ENCODE data around the gene ACOX3. TPM values are rescaled to one million over a fixed set of nuclear protein-coding genes. Genes with fewer than 3 reads are reported as not detected.

ACOX3 gene
- polyA plus RNA-seq, 3 donors, result 3.8 to 16.8 (median 13.3) TPM

DNA sequence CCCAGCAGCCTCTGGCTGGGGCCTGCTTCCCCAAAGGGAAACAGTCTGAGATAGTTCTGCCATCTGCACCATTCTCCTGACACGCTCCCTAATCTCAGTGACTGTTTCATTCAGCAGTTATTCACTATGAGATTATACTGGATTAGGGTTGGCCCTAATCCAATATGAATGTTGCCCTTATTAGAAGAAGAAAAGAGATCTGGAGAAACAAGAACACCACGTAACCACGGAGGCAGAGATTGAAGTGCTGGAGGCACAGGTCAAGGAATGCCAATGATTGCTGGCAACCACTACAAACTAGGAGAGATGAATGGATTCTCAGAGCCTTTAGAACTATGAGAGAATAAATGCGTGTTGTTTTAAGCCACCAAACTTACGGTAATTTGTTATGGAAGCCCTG lies 7.4 kb downstream of the ACOX3 start:
- H2AFZ ChIP-seq (ENCODE audit: insufficient read depth, low read depth, low read length, poor library complexity, severe bottlenecking), result no peak overlapping the region
- no peak for DNase-seq
- WGBS (ENCODE audit: insufficient coverage), result 100% methylated on average over 2 of the region's 5 CpGs
- Mint-ChIP-seq H3K4me1 (peaks cover 14% of the 10 kb centered on the region), H3K9me3 (peaks cover 4 to 9% (median 6%) of the 10 kb centered on the region in 7 donors), H3K27me3 (ENCODE audit: low read depth in 3 of 3) (peaks cover 0 to 2% (median 0%) of the 10 kb centered on the region in 3 donors), H3K4me3 (no peak overlapping the region), H3K36me3 (peaks cover 0 to 15% of the 10 kb centered on the region in 2 donors), H3K27ac (no peak overlapping the region)
- no peak overlapping the region for H3K9ac ChIP-seq (ENCODE audit: insufficient read depth, low read length, poor library complexity, severe bottlenecking)
- H3K4me2 ChIP-seq (replicated peaks; ENCODE audit: extremely low read depth, low read length, poor library complexity, severe bottlenecking), result no peak overlapping the region
- no peaks in the 10 kb centered on the region for H3K9me3 ChIP-seq (replicated peaks in 1 of 2; ENCODE audit: control insufficient read depth in 1 of 2, insufficient read depth in 1 of 2, low read length in 2 of 2)
- TF ChIP-seq, protein P1, sequence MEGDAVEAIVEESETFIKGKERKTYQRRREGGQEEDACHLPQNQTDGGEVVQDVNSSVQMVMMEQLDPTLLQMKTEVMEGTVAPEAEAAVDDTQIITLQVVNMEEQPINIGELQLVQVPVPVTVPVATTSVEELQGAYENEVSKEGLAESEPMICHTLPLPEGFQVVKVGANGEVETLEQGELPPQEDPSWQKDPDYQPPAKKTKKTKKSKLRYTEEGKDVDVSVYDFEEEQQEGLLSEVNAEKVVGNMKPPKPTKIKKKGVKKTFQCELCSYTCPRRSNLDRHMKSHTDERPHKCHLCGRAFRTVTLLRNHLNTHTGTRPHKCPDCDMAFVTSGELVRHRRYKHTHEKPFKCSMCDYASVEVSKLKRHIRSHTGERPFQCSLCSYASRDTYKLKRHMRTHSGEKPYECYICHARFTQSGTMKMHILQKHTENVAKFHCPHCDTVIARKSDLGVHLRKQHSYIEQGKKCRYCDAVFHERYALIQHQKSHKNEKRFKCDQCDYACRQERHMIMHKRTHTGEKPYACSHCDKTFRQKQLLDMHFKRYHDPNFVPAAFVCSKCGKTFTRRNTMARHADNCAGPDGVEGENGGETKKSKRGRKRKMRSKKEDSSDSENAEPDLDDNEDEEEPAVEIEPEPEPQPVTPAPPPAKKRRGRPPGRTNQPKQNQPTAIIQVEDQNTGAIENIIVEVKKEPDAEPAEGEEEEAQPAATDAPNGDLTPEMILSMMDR (IDR thresholded peaks at IDR 0.05), result no peak
- intact Hi-C loops (cut with micrococcal nuclease), result no loop called here
- H3K27ac ChIP-seq (ENCODE audit: low read depth in 1 of 2, low read length in 2 of 2), result no peak overlapping the region
- no peaks in the 10 kb centered on the region for H4K20me1 ChIP-seq (ENCODE audit: insufficient read depth, low read length)
- H3K27me3 ChIP-seq (ENCODE audit: control insufficient read depth in 2 of 2, insufficient read depth in 2 of 2, low read length in 2 of 2), result no peaks in the 10 kb centered on the region
- H3K4me3 ChIP-seq (replicated peaks in 1 of 3; ENCODE audit: low read depth in 2 of 3, low read length in 3 of 3), result no peak overlapping the region
- H3K4me1 ChIP-seq (ENCODE audit: control insufficient read depth in 1 of 2, insufficient read depth in 2 of 2, low read length in 2 of 2), result peaks cover 12 to 18% of the 10 kb centered on the region in 2 donors
- peaks cover 7% of the 10 kb centered on the region for H3K79me2 ChIP-seq (ENCODE audit: insufficient read depth, low read length)
- H3K36me3 ChIP-seq (replicated peaks in 1 of 2; ENCODE audit: control insufficient read depth in 1 of 2, insufficient read depth in 2 of 2, low read length in 2 of 2), result peaks cover 0 to 2% of the 10 kb centered on the region in 2 donors

DNA sequence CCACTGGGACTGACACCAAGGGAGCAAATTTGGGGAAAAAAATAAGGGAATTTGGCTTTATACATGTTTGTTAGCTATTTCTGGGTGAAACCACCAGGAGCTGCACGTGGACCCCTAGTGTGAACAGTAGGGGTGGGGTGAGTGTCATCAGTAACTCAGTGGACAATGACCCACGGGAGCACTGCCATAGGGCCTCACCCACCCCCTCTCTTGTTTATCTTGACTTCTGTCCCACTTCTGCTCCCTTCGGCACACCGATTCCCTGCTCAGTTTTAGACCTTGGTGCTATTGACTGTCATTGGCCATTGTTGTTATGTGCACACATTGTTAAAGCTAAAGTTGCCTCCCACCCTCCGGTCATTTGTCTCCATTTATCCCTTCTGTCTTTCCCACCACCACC lies 9.0 kb downstream of the ACOX3 start:
- H3K9ac ChIP-seq (ENCODE audit: insufficient read depth, low read length, poor library complexity, severe bottlenecking), result no peak overlapping the region
- Mint-ChIP-seq H3K4me1 (peaks cover 28% of the 10 kb centered on the region), H3K4me3 (no peak overlapping the region), H3K27me3 (ENCODE audit: low read depth in 3 of 3) (no peaks in the 10 kb centered on the region), H3K9me3 (peaks cover 0 to 1% (median 0%) of the 10 kb centered on the region in 7 donors), H3K27ac (no peak overlapping the region), H3K36me3 (peaks cover 0 to 12% of the 10 kb centered on the region in 2 donors)
- H3K9me3 ChIP-seq (replicated peaks in 1 of 2; ENCODE audit: control insufficient read depth in 1 of 2, insufficient read depth in 1 of 2, low read length in 2 of 2), result no peaks in the 10 kb centered on the region
- H2AFZ ChIP-seq (ENCODE audit: insufficient read depth, low read depth, low read length, poor library complexity, severe bottlenecking), result no peak overlapping the region
- intact Hi-C loops (cut with micrococcal nuclease), result no loop called here
- TF ChIP-seq, protein P1 (IDR thresholded peaks at IDR 0.05), result no peak
- H3K4me1 ChIP-seq (ENCODE audit: control insufficient read depth in 1 of 2, insufficient read depth in 2 of 2, low read length in 2 of 2), result peaks cover 19 to 29% of the 10 kb centered on the region in 2 donors
- no peaks in the 10 kb centered on the region for H3K27me3 ChIP-seq (ENCODE audit: control insufficient read depth in 2 of 2, insufficient read depth in 2 of 2, low read length in 2 of 2)
- peaks cover 12% of the 10 kb centered on the region for H3K79me2 ChIP-seq (ENCODE audit: insufficient read depth, low read length)
- WGBS (ENCODE audit: insufficient coverage), result 100% methylated on average over 2 of the region's 5 CpGs
- no peak overlapping the region for H3K4me2 ChIP-seq (replicated peaks; ENCODE audit: extremely low read depth, low read length, poor library complexity, severe bottlenecking)
- H3K36me3 ChIP-seq (replicated peaks in 1 of 2; ENCODE audit: control insufficient read depth in 1 of 2, insufficient read depth in 2 of 2, low read length in 2 of 2), result peaks cover 0 to 2% of the 10 kb centered on the region in 2 donors
- no peak overlapping the region for H3K4me3 ChIP-seq (replicated peaks in 1 of 3; ENCODE audit: low read depth in 2 of 3, low read length in 3 of 3)
- no peak overlapping the region for H3K27ac ChIP-seq (ENCODE audit: low read depth in 1 of 2, low read length in 2 of 2)
- no peaks in the 10 kb centered on the region for H4K20me1 ChIP-seq (ENCODE audit: insufficient read depth, low read length)
- DNase-seq, result no peak
